MG63 (cell line): ENCODE measurements around the gene SORCS3. TPM values are rescaled to one million over a fixed set of nuclear protein-coding genes. Genes with fewer than 3 reads are reported as not detected.

Experiments used
- DNase-seq: peaks from one replicate; pipeline ENCODE4 v3.0.0-alpha.2; 2020
- H3K27me3 ChIP-seq: fragments of 250-450 bp; sonication (Bioruptor Pico); 2 replicates; pipeline ENCODE4 v1.5.1; 2020; ENCODE audit warnings: mild to moderate bottlenecking, moderate library complexity
- H3K36me3 ChIP-seq: fragments of 250-450 bp; sonication (Bioruptor Pico); 2 replicates; pipeline ENCODE4 v1.5.1; 2020; ENCODE audit warnings: mild to moderate bottlenecking, moderate library complexity
- H3K4me3 ChIP-seq: fragments of 250-450 bp; sonication (Bioruptor Pico); 2 replicates; pipeline ENCODE4 v1.5.1; 2020; ENCODE audit warnings: mild to moderate bottlenecking, moderate library complexity
- H3K9me3 ChIP-seq: fragments of 250-450 bp; sonication (Bioruptor Pico); 2 replicates; pipeline ENCODE4 v1.5.1; 2020; ENCODE audit warnings: mild to moderate bottlenecking, moderate library complexity
- total RNA-seq: library from RNA; depleted of rRNA; stranded (reverse); fragments of >200 nt; shearing (Covaris generic); gene quantifications from 2 replicates; pipeline ENCODE4 v1.2.3, GENCODE V29; 2014; ENCODE audit warnings: low replicate concordance; rRNA removed

SORCS3 gene
- total RNA-seq, result not detected in 2 replicates

- H3K9me3 ChIP-seq, result no peaks in the 10 kb centered on the region
- H3K4me3 ChIP-seq, result no peak within 1 kb of the TSS
- no peak for DNase-seq
- H3K27me3 ChIP-seq, result peaks cover 66% of the 10 kb centered on the region
- no peaks in the 10 kb centered on the region for H3K36me3 ChIP-seq
Observed at GRCh38 chr10:104641187-104641936, at the start of gene SORCS3. TSS of gene SORCS3 (plus strand) at chr10:104641290.

DNA sequence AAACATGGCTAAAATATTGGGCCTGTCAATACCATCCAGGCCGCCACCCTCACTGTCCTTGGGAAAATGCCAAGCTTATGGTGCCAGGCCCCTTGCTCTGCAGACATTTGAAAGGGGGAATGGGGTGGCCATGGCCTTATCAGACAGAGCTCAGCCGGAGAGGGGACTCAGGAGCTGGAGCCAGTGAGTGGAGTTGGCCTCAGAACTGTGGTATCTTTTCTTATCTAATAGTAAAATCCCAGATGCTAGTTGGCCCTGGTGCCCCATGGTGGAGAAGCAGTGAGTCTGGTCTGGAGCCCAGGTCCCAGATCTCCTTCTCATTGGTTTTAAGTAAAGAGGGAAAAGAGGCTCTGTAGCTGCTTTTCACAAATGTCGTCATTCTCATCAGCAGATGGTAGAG is 49.6 kb upstream of the SORCS3 start:
- H3K27me3 ChIP-seq, result no peaks in the 10 kb centered on the region
- no peak overlapping the region for H3K4me3 ChIP-seq
- no peak for DNase-seq
- H3K36me3 ChIP-seq, result no peaks in the 10 kb centered on the region
- no peaks in the 10 kb centered on the region for H3K9me3 ChIP-seq

GRCh38 chr10:104601166-104601565 is 39.9 kb upstream of the SORCS3 start:
- Histone ChIP-seq H3K36me3 (no peaks in the 10 kb centered on the region), H3K4me3 (no peak overlapping the region), H3K9me3 (no peaks in the 10 kb centered on the region), H3K27me3 (0 out of 2 replicates have a peak, but pooled peaks cover 3% of the 10 kb centered on the region)
- no peak for DNase-seq

- no peaks in the 10 kb centered on the region for H3K9me3 ChIP-seq
- no peak overlapping the region for H3K4me3 ChIP-seq
- H3K27me3 ChIP-seq, result 0 out of 2 replicates have a peak, but pooled peaks cover 3% of the 10 kb centered on the region
- no peak for DNase-seq
- H3K36me3 ChIP-seq, result no peaks in the 10 kb centered on the region
Observed at GRCh38 chr10:104608091-104608828, 32.8 kb upstream of the SORCS3 start.

DNA sequence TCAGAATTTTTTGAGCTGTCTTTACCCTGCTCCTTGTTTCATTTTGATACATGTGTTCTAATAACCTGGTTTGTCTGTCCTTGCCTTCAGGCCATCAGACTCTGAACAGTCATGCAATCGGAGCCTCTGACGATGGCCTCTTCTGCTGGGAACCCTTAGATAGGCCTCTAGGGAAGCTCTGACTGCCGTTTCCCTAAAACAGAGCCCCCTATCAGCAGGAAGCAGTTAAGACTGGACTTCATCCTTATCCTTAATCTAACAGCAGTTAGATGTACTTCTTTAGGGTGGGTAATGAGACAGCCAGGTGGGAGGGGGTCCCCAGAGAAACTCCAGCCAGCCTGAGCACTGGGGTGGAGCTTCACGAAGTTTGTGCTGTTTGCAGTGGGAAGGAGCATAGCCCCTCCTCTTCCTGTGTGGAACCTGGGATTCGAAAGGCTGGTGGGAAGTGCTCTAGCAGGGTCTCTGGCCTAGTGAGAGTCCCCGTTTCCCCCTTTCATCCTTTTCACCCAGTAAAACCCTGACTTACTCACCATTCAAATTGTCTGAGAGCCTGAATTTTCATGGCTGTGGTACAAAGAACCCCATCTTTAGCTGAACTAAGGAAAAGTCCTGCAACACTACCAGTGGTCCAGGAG is 28.4 kb upstream of the SORCS3 start:
- Histone ChIP-seq H3K36me3 (no peaks in the 10 kb centered on the region), H3K27me3 (no peaks in the 10 kb centered on the region), H3K4me3 (no peak overlapping the region), H3K9me3 (no peaks in the 10 kb centered on the region)
- DNase-seq, result no peak

DNA sequence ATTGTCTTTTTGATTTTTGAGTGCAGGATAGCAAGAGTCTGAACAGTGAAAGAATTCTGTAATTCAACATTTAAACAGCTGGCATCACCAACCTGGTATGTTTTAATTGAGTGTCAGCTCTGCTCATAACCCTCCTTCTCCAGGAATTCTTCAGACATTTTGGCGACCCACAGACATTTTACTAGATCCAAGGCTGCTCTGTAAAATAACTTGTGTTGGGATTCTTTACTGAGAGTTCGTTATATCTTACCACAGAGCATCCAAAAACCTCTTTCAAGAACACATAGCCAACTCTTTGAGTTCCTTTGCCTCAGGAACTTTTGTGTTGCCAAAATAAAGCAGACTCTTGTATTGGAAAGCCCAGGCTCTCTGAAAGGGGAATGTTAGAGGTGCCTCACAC is 27.7 kb upstream of the SORCS3 start:
- Histone ChIP-seq H3K9me3 (no peaks in the 10 kb centered on the region), H3K36me3 (no peaks in the 10 kb centered on the region), H3K27me3 (no peaks in the 10 kb centered on the region), H3K4me3 (no peak overlapping the region)
- DNase-seq, result no peak

DNA sequence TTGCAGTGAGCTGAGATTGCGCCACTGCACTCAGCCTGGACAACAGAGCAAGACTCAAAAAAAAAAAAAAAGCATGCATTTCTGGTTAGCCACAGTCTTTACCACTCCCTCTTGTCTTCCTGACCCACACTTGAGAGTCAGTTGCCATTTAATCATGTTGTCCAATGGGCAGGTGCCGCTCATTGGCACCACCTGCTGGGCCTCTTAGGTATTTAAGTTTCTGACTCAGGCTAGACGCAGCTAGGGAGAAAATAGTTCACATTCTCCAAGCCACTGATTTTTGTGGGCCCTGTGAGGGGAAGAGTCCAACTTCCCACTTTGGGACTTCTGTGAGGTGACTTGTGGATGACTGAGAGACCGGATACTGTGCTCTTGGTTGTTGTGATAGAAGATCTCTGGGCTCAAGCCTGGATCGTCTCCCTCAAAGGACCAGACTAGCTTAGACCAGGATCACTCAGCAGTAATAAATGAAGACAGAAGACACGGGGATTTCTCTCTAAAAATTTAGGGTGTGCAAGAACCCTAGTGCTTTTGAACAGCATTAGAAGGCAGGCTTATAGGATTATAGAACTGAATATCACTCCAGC is 26.8 kb upstream of the SORCS3 start:
- no peak for DNase-seq
- Histone ChIP-seq H3K9me3 (no peaks in the 10 kb centered on the region), H3K36me3 (no peaks in the 10 kb centered on the region), H3K27me3 (no peaks in the 10 kb centered on the region), H3K4me3 (no peak overlapping the region)

DNA sequence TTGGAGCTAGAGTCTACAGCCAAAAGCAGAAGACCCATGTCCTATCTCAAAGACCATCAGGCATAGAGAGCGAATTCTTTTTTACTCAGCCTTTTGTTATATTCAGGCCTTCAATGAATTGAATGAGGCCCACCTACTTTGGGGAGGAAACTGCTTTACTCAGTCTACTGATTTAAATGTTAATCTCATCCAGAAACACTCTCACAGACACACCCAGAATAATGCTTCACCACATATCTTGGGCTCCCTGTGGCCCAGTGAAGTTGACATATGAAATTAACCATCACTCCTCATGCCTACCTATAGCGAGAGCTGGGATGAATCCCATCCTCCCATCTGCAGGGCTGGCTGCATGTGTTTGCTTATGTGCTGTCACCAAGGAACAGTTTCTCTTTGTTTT is 26.0 kb upstream of the SORCS3 start:
- no peak for DNase-seq
- Histone ChIP-seq H3K36me3 (no peaks in the 10 kb centered on the region), H3K9me3 (no peaks in the 10 kb centered on the region), H3K4me3 (no peak overlapping the region), H3K27me3 (no peaks in the 10 kb centered on the region)

DNA sequence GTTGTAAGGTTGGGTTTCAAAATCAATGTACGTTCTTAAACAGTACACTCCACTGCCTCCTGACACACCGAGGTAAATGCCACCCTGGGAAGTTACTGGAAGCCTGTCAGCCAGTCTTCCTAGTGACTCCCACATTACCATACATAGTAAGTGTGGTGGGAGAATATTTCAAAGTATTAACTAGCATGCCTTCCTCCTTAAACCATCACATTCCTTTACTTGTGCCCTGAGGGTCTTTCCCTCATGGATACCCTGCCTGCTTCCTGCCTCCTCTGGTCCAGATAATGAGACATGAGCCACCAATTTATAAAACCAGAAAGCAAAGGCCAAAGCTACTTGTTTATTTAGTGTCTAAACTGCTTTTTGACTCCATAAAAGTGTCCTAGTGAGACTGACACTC is 23.3 kb upstream of the SORCS3 start:
- H3K9me3 ChIP-seq, result no peaks in the 10 kb centered on the region
- no peak for DNase-seq
- no peaks in the 10 kb centered on the region for H3K36me3 ChIP-seq
- no peak overlapping the region for H3K4me3 ChIP-seq
- no peaks in the 10 kb centered on the region; the same call in 1 of the 2 replicates for H3K27me3 ChIP-seq

GRCh38 chr10:104622175-104622574 is 18.9 kb upstream of the SORCS3 start:
- Histone ChIP-seq H3K4me3 (no peak overlapping the region), H3K9me3 (no peaks in the 10 kb centered on the region), H3K36me3 (no peaks in the 10 kb centered on the region), H3K27me3 (no peaks in the 10 kb centered on the region; the same call in 1 of the 2 replicates)
- no peak for DNase-seq

GRCh38 chr10:104622598-104623209 is 18.4 kb upstream of the SORCS3 start:
- H3K4me3 ChIP-seq, result no peak overlapping the region
- no peak for DNase-seq
- no peaks in the 10 kb centered on the region; the same call in 1 of the 2 replicates for H3K27me3 ChIP-seq
- no peaks in the 10 kb centered on the region for H3K36me3 ChIP-seq
- H3K9me3 ChIP-seq, result no peaks in the 10 kb centered on the region

- Histone ChIP-seq H3K36me3 (no peaks in the 10 kb centered on the region), H3K27me3 (peaks cover 14% of the 10 kb centered on the region), H3K9me3 (no peaks in the 10 kb centered on the region), H3K4me3 (no peak overlapping the region)
- DNase-seq, result no peak
Observed at GRCh38 chr10:104630731-104631130, 10.4 kb upstream of the SORCS3 start.

DNA sequence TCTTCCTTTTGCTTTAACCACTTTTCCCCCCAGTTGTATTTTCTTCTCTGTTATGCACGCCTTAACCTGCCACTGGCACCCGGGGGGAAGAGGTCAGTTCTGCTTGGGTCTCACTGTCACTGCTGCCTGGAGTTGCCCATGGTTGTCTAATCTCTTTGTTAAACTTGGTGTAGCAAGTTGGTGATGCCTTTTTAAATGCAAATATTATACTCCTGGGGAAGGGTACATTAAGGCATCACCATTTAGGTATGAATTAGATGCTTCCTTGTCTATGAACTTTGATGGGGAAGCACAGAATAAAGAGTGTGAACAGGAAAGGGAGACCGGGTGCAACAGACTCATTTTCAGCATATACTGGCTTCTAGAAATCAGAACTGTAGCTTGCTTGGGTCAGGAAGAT is 9.1 kb upstream of the SORCS3 start:
- H3K9me3 ChIP-seq, result no peaks in the 10 kb centered on the region
- DNase-seq, result no peak
- peaks cover 20% of the 10 kb centered on the region for H3K27me3 ChIP-seq
- H3K4me3 ChIP-seq, result no peak overlapping the region
- no peaks in the 10 kb centered on the region for H3K36me3 ChIP-seq

DNA sequence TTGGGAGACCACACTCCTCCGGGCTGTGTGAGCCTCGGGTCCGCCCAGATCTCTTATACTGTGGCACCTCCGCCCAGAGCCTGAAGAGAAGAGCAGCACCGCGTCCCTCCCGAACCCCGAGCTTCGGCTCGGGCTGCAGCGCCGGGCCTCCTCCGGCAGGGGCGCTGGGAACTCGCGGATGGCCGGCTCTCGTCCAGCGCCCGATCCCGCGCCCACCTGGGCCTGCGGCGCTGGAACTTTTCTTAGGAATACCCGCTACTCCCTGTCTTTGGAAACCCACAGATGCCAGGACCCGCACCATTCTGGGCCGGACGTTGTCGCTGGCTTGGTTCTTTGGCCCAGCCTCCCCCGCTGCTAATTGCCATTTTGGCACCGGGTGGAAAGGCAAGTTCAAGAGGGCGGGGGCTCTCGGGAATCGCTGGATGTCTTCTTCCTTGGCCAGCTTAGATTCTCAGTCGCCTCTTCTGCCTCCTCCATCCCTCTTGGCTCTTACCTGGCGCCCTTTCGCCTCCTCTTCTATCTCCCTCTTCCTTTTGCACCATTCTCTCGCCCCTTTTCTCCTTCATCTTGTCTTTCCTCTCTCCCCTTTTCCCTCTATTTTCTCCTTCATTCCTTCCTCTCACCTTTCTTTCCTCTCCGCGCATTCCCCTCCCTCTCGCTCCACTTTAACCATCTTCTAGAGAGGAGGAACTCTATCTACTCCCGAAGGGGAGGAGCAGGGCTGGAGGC is 2.1 kb upstream of the SORCS3 start:
- no peaks in the 10 kb centered on the region for H3K9me3 ChIP-seq
- H3K36me3 ChIP-seq, result no peaks in the 10 kb centered on the region
- no peak for DNase-seq
- no peak overlapping the region for H3K4me3 ChIP-seq
- peaks cover 69% of the 10 kb centered on the region for H3K27me3 ChIP-seq

GRCh38 chr10:104639590-104640338 is 1.3 kb upstream of the SORCS3 start:
- peaks cover 62% of the 10 kb centered on the region for H3K27me3 ChIP-seq
- H3K9me3 ChIP-seq, result no peaks in the 10 kb centered on the region
- H3K36me3 ChIP-seq, result no peaks in the 10 kb centered on the region
- no peak for DNase-seq
- no peak overlapping the region for H3K4me3 ChIP-seq
